ENCODE measurements around the gene MB21D2. TPM values are rescaled to one million over a fixed set of nuclear protein-coding genes. Genes with fewer than 3 reads are reported as not detected.
"Not testable (repeated sequence)": the region's sequence is repeated elsewhere in the genome, so short reads cannot be mapped to it uniquely, and the experiment has no call there.

MB21D2 gene
- total RNA-seq, 2 donors from 2014 or later, result 2.8 to 5.2 TPM

- no peak for DNase-seq
- no peak for ATAC-seq
- intact Hi-C loops (cut with DNase I, micrococcal nuclease), result no loop called here
These were observed 122.6 kb downstream of the MB21D2 start for GRCh38 chr3:192795021-192795420.

- no peak for ATAC-seq
- no peak for DNase-seq
- intact Hi-C loops (cut with DNase I, micrococcal nuclease), result no loop called here
These were observed 123.4 kb downstream of the MB21D2 start for GRCh38 chr3:192794216-192794615.

GRCh38 chr3:192788816-192789515 is 128.7 kb downstream of the MB21D2 start:
- ATAC-seq; DNase-seq; intact Hi-C loops (cut with DNase I, micrococcal nuclease): not testable (repeated sequence)

- DNase-seq (no peak), ATAC-seq (no peak)
- intact Hi-C loops (cut with DNase I, micrococcal nuclease), result no loop called here
These were observed 139.1 kb downstream of the MB21D2 start for GRCh38 chr3:192778508-192778907.

- ATAC-seq; DNase-seq; intact Hi-C loops (cut with DNase I, micrococcal nuclease): not testable (repeated sequence)
These were observed 143.3 kb downstream of the MB21D2 start for GRCh38 chr3:192774341-192774740.

DNA sequence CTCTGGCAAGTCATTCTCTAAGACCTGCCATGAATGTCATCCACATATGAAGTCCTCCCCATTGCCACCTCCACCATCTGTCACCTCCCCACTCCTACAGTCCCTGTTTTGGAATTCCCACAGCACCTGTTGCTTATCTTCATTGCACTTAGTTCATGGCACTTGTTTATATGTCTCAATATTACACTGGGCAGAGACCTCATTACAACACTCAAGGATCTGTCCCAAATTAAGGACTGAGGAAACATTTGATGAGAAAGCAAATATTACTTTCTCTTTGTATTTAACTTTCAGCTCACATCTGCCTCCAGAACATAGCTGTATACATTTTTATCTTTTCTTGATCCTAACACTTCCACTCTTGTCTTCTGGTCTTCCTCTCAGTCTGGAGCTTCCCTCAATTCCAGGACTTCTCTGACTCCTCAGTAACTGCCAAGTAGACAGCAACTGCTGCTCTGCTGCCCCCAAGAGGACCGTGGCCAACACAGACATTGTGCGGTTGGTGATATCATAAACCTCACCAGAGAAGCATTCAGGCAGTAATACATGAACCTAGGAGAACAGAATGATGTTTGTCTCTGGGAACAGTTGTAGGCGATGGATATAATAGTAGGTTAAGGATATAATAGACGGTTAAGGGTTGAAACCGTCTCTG is 145.3 kb downstream of the MB21D2 start:
- intact Hi-C loops (cut with DNase I, micrococcal nuclease), result no loop called here
- no peak for ATAC-seq
- DNase-seq, result no peak

DNA sequence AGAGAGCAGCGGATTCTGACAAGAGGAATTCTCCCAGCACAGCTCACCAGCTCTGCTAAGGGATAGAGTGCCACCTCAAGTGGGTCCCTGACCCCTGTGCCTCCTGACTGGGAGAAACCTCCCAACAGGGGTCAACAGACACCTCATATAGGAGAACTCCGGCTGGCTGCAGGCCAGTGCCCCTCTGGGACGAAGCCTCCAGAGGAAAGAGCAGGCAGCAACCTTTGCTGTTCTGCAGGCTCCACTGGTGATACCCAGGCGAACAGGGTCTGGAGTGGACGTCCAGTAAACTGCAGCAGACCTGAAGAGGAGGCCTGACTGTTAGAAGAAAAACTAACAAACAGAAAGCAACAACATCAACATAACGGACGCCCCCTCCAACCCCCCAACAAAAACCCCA is 159.0 kb downstream of the MB21D2 start:
- intact Hi-C loops (cut with DNase I, micrococcal nuclease), result no loop called here
- ATAC-seq (no peak), DNase-seq (no peak)

DNA sequence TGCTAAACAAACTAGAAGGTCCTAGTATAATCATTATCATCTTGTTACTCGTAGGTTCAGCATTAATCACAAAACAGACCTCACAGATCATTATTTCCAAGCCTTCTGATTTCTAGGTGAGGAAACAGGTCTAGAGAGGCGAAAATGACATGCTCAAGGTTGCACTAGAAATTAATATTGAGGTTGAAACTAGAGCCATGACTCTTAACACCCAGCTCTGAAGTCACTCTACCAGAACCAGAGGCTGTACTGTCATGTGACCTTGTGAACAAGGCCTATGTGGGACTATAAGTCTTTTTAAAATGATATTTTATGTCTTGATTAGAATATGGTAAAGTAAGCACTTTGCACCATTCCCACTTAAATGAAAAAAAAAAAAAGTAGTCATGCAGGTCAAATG is 166.5 kb downstream of the MB21D2 start:
- DNase-seq (no peak), ATAC-seq (no peak)
- intact Hi-C loops (cut with DNase I, micrococcal nuclease), result no loop called here

GRCh38 chr3:192750201-192750600 is 167.5 kb downstream of the MB21D2 start:
- DNase-seq (no peak), ATAC-seq (no peak)
- intact Hi-C loops (cut with DNase I, micrococcal nuclease), result no loop called here

- ATAC-seq (no peak), DNase-seq (no peak)
- intact Hi-C loops (cut with DNase I, micrococcal nuclease), result no loop called here
These were observed 169.9 kb downstream of the MB21D2 start for GRCh38 chr3:192747746-192748145.

DNA sequence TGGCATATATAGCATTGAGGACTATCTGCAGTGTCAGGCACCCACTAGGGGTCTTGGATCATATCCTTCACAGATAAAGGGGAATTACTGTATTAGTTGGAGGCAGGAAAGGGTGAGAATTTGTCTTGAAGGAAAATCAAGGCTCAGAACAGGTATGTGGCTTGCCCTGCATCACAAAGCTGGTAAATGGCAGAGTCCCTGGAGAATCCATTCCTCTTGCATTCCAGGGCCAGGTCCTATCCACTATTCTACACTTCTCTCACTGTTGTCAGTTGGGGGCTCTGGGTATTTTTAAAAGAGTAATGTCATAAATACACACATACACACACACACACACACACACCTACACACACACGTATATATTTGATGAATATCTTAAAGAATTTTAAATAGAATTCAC is 170.5 kb downstream of the MB21D2 start:
- ATAC-seq (no peak), DNase-seq (no peak)
- intact Hi-C loops (cut with DNase I, micrococcal nuclease), result no loop called here

Other genes starting within 250 kb of the MB21D2 start
- under 1 TPM; 0.21 to 0.56 TPM for gene FGF12, start 190.3 kb downstream of the MB21D2 start, total RNA-seq